Keratinocyte (primary cell): ENCODE measurements around the gene FSTL5.

Experiments used
- EZH2 ChIP-seq: IDR thresholded peaks from one replicate; pipeline ENCODE4 v1.6.1; 2012; ENCODE audit warnings: inconsistent platforms, mild to moderate bottlenecking, low read length, moderate library complexity
- TF ChIP-seq, protein P1 (sequence below), 3 experiments: IDR thresholded peaks in 1 of 3; conservative IDR thresholded peaks in 1 of 3; optimal IDR thresholded peaks in 1 of 3; 2 replicates in 2 of 3; 3 replicates in 1 of 3; pipeline versions ENCODE3 to v1.5.1; 2011; ENCODE audit warnings: low read length in 3 of 3, mild to moderate bottlenecking in 3 of 3, moderate library complexity in 2 of 3, control low read depth in 1 of 3, inconsistent platforms in 1 of 3; ENCODE audit not compliant: insufficient read depth in 2 of 3; ENCODE audit errors: extremely low read depth in 1 of 3

DNA sequence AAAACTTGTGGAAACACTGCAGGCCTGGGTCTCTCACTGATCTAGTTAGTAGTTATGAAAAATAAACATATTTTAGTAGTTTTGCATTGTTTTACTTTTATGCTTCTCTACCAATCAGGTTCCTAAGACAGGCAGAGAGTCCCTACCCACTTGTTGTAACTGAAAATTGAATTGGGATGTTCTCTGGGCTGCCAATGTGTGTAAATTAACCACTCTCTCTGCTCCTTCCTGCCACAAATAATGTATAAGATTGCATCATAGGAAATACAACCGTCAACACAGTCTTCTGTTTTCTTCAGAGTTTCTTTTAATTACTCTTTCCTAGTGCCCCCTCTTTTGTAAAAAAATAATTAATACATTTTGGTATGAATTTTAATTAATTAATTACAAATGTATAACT is 677.3 kb downstream of the FSTL5 start:
- TF ChIP-seq, protein P1, sequence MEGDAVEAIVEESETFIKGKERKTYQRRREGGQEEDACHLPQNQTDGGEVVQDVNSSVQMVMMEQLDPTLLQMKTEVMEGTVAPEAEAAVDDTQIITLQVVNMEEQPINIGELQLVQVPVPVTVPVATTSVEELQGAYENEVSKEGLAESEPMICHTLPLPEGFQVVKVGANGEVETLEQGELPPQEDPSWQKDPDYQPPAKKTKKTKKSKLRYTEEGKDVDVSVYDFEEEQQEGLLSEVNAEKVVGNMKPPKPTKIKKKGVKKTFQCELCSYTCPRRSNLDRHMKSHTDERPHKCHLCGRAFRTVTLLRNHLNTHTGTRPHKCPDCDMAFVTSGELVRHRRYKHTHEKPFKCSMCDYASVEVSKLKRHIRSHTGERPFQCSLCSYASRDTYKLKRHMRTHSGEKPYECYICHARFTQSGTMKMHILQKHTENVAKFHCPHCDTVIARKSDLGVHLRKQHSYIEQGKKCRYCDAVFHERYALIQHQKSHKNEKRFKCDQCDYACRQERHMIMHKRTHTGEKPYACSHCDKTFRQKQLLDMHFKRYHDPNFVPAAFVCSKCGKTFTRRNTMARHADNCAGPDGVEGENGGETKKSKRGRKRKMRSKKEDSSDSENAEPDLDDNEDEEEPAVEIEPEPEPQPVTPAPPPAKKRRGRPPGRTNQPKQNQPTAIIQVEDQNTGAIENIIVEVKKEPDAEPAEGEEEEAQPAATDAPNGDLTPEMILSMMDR (optimal IDR thresholded peaks at IDR 0.05 in 1 of 3, IDR thresholded peaks at IDR 0.05 in 1 of 3, conservative IDR thresholded peaks at IDR 0.05 in 1 of 3; ENCODE audit: extremely low read depth in 1 of 3, insufficient read depth in 2 of 3, low read length in 3 of 3), result no peak
- no peak for TF ChIP-seq EZH2
